IMR-90 (cell line): ENCODE results near the gene UBE2QL1.

Experiments used
- BHLHE40 ChIP-seq: fragments of 150-350 bp; IDR thresholded peaks from 2 replicates; pipeline ENCODE4 v1.6.1; 2016; ENCODE audit warnings: mild to moderate bottlenecking, low read depth, low read length
- CHD1 ChIP-seq: IDR thresholded peaks from 2 replicates; pipeline ENCODE4 v1.6.1; 2012; ENCODE audit warnings: low read depth, low read length, improper control_type of control experiment
- CTCF ChIP-seq: conservative IDR thresholded peaks from 2 replicates; pipeline ENCODE4 v1.5.1; 2012; ENCODE audit warnings: mild to moderate bottlenecking, low read depth, low read length, improper control_type of control experiment
- POLR2A ChIP-seq: IDR thresholded peaks from 2 replicates; pipeline ENCODE4 v1.6.1; 2012; ENCODE audit warnings: mild to moderate bottlenecking, low read depth, low read length
- RAD21 ChIP-seq: IDR thresholded peaks from 2 replicates; pipeline ENCODE4 v1.6.1; 2012; ENCODE audit warnings: low read length, improper control_type of control experiment
- RFX5 ChIP-seq: IDR thresholded peaks from 2 replicates; pipeline ENCODE4 v1.8.0; 2012; ENCODE audit warnings: low read depth, mild to moderate bottlenecking, low read length, moderate library complexity

DNA sequence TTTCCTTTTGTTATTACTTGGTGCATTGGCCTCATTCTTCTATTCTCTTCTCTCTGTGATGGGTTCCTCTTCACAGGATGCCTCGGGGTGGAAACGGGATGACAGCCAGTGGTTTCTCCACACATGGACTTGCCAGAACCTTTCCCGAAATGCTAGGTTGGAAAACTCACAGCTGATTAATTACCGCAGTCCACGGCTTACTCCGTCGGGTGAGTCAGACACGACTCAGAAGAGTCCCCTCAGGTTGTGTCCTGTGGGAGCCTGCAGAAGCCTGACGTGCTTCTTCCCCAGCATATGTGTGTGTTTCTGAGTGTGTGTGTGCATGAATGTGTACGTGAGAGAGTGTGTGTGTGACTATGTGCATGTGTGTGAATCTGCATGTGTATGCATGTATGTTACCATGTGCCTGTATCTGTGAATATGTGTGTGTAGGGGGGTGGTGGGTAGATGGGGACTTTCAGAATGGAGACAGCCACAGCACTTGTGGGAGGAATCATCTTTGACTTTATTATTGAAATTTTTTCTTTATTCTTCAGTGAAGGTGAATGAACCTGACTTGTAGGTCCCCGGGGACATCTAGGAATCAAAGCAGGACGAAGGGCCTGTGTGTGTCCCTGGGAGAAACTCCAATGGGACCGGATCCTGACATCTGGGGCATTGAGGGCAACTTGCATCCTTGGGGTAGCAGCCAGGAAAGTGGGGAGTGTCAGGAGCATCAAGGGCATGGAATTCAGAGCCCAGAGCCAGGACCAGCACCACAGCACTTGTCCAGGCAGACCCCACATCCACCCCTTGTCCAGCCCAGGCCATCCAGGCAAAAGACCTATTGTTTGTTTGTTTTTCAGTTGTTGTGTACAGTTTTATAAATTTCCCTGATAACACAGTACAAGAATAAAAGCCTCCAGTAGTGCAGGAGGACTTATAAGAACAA is 48.4 kb upstream of the UBE2QL1 start:
- TF ChIP-seq CTCF (no peak), RAD21 (no peak), CHD1 (no peak), RFX5 (no peak), POLR2A (no peak), BHLHE40 (no peak)
